ENCODE results near the gene DBX1. TPM values are rescaled to one million over a fixed set of nuclear protein-coding genes. Genes with fewer than 3 reads are reported as not detected.

DBX1 gene
- total and polyA plus RNA-seq, 8 donors = not detected

DNA sequence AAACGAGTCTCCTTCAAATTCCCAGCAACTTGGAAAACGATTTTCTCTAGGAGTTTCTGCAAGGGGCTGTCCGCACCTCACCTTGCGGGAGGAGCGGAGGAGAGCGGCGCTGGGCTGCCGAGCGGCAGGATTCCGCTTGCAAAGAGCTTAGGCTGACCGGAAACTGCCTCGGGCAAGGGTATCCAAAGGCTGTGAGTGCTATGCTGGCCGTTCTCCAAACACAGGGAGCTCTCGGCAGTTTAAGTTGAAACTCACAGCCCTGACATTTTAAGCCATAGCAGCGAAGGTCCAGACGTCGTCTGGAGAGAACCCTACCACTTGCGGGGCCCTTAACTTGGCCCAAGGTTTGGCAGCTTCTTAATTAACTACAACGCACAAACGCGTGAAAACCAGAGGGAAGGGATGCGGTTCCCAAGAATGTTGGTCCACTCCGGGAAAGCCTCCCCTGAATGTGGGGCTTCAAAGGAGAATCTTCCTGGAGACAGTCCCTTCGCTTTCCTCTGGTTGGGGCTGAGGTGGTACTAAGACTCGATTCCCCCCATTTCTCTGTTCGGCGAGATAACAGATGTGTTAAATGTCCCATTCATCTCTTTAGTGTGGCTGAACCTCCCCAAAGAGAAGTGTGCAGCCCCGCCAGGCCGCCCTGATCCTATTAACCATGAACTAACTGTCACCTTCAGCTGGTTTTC is 1.1 kb upstream of the DBX1 start:
- Histone ChIP-seq H3K27ac (no peak overlapping the region), H3K4me3 (no peak overlapping the region), H3K9me3 (peaks cover 0 to 11% (median 3%) of the 10 kb centered on the region in 4 donors), H3K4me1 (peaks cover 18 to 42% (median 29%) of the 10 kb centered on the region in 4 donors), H3K36me3 (no peaks in the 10 kb centered on the region), H3K27me3 (peaks cover 45 to 100% (median 92%) of the 10 kb centered on the region in 3 donors)
- intact Hi-C loops (cut with DNase I; ENCODE audit: low total_unique reads) = no loop called here
- DNase-seq = no peak
- 4 to 6% (median 6%) methylated on average over 27 to 29 of the region's 29 CpGs for WGBS, 5 donors
- TF ChIP-seq, protein P1, sequence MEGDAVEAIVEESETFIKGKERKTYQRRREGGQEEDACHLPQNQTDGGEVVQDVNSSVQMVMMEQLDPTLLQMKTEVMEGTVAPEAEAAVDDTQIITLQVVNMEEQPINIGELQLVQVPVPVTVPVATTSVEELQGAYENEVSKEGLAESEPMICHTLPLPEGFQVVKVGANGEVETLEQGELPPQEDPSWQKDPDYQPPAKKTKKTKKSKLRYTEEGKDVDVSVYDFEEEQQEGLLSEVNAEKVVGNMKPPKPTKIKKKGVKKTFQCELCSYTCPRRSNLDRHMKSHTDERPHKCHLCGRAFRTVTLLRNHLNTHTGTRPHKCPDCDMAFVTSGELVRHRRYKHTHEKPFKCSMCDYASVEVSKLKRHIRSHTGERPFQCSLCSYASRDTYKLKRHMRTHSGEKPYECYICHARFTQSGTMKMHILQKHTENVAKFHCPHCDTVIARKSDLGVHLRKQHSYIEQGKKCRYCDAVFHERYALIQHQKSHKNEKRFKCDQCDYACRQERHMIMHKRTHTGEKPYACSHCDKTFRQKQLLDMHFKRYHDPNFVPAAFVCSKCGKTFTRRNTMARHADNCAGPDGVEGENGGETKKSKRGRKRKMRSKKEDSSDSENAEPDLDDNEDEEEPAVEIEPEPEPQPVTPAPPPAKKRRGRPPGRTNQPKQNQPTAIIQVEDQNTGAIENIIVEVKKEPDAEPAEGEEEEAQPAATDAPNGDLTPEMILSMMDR (IDR thresholded peaks at IDR 0.05) = no peak
- no peak for TF ChIP-seq POLR2A (IDR thresholded peaks at IDR 0.05)

DNA sequence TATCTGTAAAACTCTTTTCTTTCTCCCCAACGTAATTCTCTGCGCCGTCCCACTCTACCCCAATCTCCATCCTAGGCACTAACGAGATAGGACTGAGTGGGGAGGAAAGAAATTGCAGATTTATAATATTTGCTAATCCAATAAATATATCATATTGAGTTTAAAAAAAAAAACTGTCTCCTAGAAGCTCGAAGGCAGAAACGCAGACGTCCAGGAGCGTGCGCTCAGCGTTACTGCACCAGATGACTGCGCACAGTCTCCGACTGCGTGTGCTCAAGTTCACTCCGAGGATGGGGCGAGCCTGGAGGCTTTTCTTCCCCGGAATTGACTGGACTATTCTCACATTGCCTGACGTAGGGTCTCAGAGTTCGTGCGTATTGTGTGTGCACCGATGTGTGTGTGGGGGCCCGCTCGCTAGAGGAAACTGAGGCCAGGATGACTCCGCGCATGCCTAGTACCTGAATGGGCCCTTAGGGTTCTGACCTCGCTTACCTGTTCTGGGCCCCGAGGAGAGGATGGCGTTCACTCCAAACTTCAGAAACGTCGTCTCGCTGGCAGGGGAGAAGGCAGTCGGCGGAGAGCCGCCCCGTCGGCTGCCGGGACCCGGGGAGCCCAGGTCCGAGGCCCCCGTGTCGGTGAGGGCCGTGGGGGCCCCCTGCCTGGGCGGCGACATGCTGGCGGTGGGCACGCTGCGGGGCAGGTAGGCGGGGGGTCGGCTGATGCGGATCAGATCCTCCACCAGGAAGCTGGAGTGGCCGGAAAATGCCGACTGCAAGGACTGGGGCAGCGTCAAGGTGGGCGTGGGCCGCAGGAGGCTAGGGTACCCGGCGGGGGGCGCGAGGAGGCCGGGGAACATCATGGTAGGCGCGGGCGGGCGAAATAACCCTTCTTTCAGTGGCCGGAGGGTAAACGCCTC is 551 bp downstream of the DBX1 start:
- WGBS, 5 donors = 5 to 10% (median 6%) methylated on average over 52 to 65 of the region's 65 CpGs
- no peak for DNase-seq
- Histone ChIP-seq H3K4me1 (peaks cover 23 to 48% (median 32%) of the 10 kb centered on the region in 4 donors), H3K9me3 (peaks cover 0 to 15% (median 3%) of the 10 kb centered on the region in 4 donors), H3K27me3 (peaks cover 45 to 100% (median 96%) of the 10 kb centered on the region in 3 donors), H3K27ac (no peak overlapping the region), H3K36me3 (no peaks in the 10 kb centered on the region), H3K4me3 (no peak overlapping the region)
- TF ChIP-seq POLR2AphosphoS5 (IDR thresholded peaks at IDR 0.05) = no peak
- TF ChIP-seq, protein P1 (IDR thresholded peaks at IDR 0.05) = no peak
- intact Hi-C loops (cut with DNase I; ENCODE audit: low total_unique reads) = no loop called here

DNA sequence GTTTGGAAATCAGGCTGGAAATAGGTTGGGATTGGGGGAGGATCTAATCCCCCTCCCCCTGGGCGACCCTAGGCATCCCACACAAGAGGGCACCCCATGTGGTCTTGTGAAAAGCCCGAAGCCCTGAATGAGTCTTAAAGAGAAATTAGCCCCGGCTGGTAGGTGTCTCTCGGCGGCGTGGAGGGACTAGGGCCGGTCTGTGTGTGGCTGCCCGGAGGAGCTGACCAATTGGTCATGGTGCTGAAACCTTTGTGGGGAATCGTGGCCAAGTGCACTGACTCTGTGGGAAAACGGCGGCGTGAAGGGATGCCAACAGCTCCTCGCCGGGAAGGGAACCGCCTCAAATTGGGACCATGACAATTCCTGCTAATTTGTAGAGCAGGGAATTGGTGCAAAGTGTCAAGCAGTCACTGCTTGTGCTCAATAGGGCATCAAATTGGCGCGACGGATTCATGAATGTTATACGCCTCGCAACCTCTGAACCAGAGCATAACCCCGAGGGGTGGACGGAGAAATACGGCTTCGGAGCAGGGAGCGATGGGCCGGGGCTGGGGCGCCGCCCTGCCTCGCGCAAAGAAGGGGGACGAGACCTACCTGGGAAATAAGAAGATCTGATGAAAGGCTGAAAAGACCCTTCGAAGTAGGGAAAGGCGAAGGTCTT is 1.5 kb downstream of the DBX1 start:
- peaks cover 0 to 15% (median 3%) of the 10 kb centered on the region in 4 donors for H3K9me3 ChIP-seq
- peaks cover 43 to 100% (median 95%) of the 10 kb centered on the region in 3 donors for H3K27me3 ChIP-seq
- no peak overlapping the region for H3K27ac ChIP-seq
- intact Hi-C loops (cut with DNase I; ENCODE audit: low total_unique reads) = no loop called here
- peak; percentile 41 to 90 for DNase-seq
- peaks cover 21 to 44% (median 29%) of the 10 kb centered on the region in 4 donors for H3K4me1 ChIP-seq
- TF ChIP-seq POLR2AphosphoS5 (IDR thresholded peaks at IDR 0.05) (no peak), POLR2A (IDR thresholded peaks at IDR 0.05) (no peak), EP300 (IDR thresholded peaks at IDR 0.05) (no peak)
- TF ChIP-seq, protein P1 (IDR thresholded peaks at IDR 0.05) = no peak
- H3K4me3 ChIP-seq = no peak overlapping the region
- 5 to 8% (median 7%) methylated on average over 28 to 33 of the region's 33 CpGs for WGBS, 5 donors
- H3K36me3 ChIP-seq = no peaks in the 10 kb centered on the region

DNA sequence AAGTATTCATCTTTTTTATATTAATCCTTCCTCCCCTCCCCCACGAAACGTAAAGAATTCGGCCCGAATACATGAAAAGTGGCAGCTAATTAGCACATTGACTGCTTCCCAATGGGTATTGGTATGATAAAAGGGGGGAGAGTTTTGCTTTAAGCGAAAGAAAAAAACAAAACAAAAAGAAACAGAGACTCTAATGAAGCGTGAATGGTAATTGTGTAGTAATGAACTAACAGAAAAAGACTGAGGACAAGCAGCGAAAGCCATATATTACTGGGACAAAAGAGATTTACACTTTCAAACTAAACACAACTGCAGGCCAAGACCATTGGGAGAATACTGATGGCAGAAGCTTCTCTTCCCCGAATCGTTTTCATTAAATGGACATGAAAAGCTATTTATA is 2.5 kb downstream of the DBX1 start:
- Histone ChIP-seq H3K27me3 (peaks cover 37 to 95% (median 85%) of the 10 kb centered on the region in 3 donors), H3K27ac (no peak overlapping the region), H3K4me1 (peaks cover 13 to 34% (median 19%) of the 10 kb centered on the region in 4 donors), H3K4me3 (no peak overlapping the region), H3K9me3 (peaks cover 0 to 15% (median 3%) of the 10 kb centered on the region in 4 donors), H3K36me3 (no peaks in the 10 kb centered on the region)
- TF ChIP-seq POLR2A (IDR thresholded peaks at IDR 0.05) (no peak), POLR2AphosphoS5 (IDR thresholded peaks at IDR 0.05) (no peak), EP300 (IDR thresholded peaks at IDR 0.05) (no peak)
- TF ChIP-seq, protein P1 (IDR thresholded peaks at IDR 0.05) = no peak
- no peak for DNase-seq
- intact Hi-C loops (cut with DNase I; ENCODE audit: low total_unique reads) = no loop called here
- 6 to 9% (median 7%) methylated on average over 9 of the region's 9 CpGs for WGBS, 5 donors

All from stomach (tissue), 9 donors.